DOHH2 (cell line): ENCODE results near the gene MYCBP2.

Experiments used
- EZH2phosphoT487 ChIP-seq: fragments of 200-600 bp; sonication (generic); IDR thresholded peaks from 2 replicates; pipeline ENCODE4 v1.6.1; 2017; ENCODE audit warnings: borderline replicate concordance, mild to moderate bottlenecking, antibody characterized with exemption, low read length, moderate library complexity, mixed read lengths
- TF ChIP-seq, protein P1 (sequence below): fragments of 200-600 bp; sonication (generic); IDR thresholded peaks from one replicate; pipeline ENCODE4 v1.5.1; 2014; ENCODE audit warnings: antibody characterized with exemption, mild to moderate bottlenecking, low read depth, low read length; ENCODE audit not compliant: poor library complexity, severe bottlenecking

DNA sequence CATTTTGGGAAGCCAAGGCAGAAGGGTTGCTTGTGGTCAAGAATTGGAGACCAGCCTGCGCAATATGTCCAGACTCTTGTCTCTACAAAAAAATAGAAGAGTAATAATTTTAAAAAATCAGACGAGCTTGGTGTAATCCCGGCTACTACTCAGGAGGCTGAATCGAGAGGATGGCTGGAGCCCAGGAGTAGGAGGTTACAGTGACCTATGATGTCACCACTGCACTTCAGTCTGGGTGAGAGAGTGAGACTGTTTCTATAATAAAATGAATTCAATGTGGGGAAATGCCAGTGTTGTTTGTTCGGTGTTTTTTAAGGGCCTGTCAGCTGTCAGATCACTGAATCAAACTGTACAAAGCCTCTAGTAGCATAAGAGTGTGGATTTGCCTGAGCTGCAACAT is 298.7 kb downstream of the MYCBP2 start:
- TF ChIP-seq, protein P1, sequence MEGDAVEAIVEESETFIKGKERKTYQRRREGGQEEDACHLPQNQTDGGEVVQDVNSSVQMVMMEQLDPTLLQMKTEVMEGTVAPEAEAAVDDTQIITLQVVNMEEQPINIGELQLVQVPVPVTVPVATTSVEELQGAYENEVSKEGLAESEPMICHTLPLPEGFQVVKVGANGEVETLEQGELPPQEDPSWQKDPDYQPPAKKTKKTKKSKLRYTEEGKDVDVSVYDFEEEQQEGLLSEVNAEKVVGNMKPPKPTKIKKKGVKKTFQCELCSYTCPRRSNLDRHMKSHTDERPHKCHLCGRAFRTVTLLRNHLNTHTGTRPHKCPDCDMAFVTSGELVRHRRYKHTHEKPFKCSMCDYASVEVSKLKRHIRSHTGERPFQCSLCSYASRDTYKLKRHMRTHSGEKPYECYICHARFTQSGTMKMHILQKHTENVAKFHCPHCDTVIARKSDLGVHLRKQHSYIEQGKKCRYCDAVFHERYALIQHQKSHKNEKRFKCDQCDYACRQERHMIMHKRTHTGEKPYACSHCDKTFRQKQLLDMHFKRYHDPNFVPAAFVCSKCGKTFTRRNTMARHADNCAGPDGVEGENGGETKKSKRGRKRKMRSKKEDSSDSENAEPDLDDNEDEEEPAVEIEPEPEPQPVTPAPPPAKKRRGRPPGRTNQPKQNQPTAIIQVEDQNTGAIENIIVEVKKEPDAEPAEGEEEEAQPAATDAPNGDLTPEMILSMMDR: no peak
- TF ChIP-seq EZH2phosphoT487: no peak
